Measurements from ENCODE around the gene GYG2. TPM values are rescaled to one million over a fixed set of nuclear protein-coding genes. Genes with fewer than 3 reads are reported as not detected.
A peak's percentile ranks its signal among the peaks of the same experiment; 100 is the strongest.

Gene GYG2
- total RNA-seq, 1 donor from 2014 or later = 117 TPM

DNA sequence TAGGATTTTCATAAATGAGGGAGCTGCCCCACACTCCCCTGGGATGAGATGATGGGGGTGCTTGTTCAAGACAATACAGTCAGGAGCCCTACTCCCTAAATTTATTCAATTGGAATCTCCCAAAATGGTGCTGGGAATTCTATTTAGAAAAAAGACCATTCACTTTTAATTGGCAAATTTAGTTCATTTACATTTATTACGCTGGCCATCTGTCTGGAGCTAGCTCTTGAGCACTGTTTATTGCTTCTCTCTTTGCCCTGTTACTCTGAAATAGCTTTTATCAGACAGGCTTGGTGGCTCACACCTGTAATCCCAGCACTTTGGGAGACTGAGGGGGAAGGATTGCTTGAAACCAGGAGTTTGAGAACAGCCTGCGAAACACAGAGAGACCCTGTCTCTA lies 102.4 kb downstream of the GYG2 start:
- peaks cover 33% of the 10 kb centered on the region for H3K36me3 Mint-ChIP-seq (ENCODE audit: insufficient read depth)
- no peak overlapping the region for H3K4me3 Mint-ChIP-seq (ENCODE audit: low read depth)
- no peaks in the 10 kb centered on the region for H3K27me3 Mint-ChIP-seq
- H3K4me1 Mint-ChIP-seq (ENCODE audit: low read depth) = peaks cover 4% of the 10 kb centered on the region
- H3K9me3 Mint-ChIP-seq (ENCODE audit: low read depth) = peaks cover 5% of the 10 kb centered on the region
- peak overlapping the region; percentile 63 for H3K27ac Mint-ChIP-seq
- TF ChIP-seq, protein P1, sequence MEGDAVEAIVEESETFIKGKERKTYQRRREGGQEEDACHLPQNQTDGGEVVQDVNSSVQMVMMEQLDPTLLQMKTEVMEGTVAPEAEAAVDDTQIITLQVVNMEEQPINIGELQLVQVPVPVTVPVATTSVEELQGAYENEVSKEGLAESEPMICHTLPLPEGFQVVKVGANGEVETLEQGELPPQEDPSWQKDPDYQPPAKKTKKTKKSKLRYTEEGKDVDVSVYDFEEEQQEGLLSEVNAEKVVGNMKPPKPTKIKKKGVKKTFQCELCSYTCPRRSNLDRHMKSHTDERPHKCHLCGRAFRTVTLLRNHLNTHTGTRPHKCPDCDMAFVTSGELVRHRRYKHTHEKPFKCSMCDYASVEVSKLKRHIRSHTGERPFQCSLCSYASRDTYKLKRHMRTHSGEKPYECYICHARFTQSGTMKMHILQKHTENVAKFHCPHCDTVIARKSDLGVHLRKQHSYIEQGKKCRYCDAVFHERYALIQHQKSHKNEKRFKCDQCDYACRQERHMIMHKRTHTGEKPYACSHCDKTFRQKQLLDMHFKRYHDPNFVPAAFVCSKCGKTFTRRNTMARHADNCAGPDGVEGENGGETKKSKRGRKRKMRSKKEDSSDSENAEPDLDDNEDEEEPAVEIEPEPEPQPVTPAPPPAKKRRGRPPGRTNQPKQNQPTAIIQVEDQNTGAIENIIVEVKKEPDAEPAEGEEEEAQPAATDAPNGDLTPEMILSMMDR (IDR thresholded peaks at IDR 0.05; ENCODE audit: unreplicated experiment) = no peak
- no peak for DNase-seq (ENCODE audit: low spot score, unreplicated experiment)

DNA sequence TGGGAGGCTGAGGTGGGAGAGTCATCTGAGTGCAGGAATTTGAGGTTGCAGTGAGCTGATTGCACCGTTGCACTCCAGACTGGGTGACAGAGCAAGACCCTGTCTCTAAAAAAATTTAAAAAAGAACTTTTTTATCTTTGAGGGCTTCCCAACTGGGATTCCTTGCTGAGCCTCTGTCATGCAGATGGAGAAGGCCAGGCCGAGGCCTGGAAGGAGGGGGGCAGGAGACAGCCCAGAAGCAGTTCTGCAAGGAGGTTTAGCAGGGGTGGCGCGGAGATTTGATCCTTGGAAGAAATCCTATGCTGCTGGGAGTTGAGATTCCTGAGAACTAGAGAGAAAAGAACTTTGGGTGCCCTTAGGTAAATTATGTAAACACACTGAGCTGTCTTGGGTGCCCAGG lies 102.9 kb downstream of the GYG2 start:
- peaks cover 4% of the 10 kb centered on the region for H3K4me1 Mint-ChIP-seq (ENCODE audit: low read depth)
- H3K9me3 Mint-ChIP-seq (ENCODE audit: low read depth) = peaks cover 5% of the 10 kb centered on the region
- H3K36me3 Mint-ChIP-seq (ENCODE audit: insufficient read depth) = peaks cover 37% of the 10 kb centered on the region
- H3K27me3 Mint-ChIP-seq = no peaks in the 10 kb centered on the region
- no peak for DNase-seq (ENCODE audit: low spot score, unreplicated experiment)
- TF ChIP-seq, protein P1 (IDR thresholded peaks at IDR 0.05; ENCODE audit: unreplicated experiment) = no peak
- H3K4me3 Mint-ChIP-seq (ENCODE audit: low read depth) = no peak overlapping the region
- H3K27ac Mint-ChIP-seq = peak overlapping the region; percentile 63

Other genes with a start within 250 kb of the GYG2 start
- 328 and 362 TPM in 2 replicates for gene CD99, start 137.6 kb upstream of the GYG2 start, total RNA-seq
- gene XG, start 76.9 kb upstream of the GYG2 start, total RNA-seq = 1.2 and 2.4 TPM in 2 replicates
- 76.8 and 82.1 TPM in 2 replicates for gene ARSD, start 100.4 kb downstream of the GYG2 start, total RNA-seq
- gene ARSH, start 177.6 kb downstream of the GYG2 start, total RNA-seq = not detected in 2 replicates
- not detected in 2 replicates for gene ARSF, start 212.5 kb downstream of the GYG2 start, total RNA-seq